DND-41 (cell line): ENCODE measurements around the gene ADGRG6.

Source experiments
- EZH2 ChIP-seq: IDR thresholded peaks from 3 replicates; pipeline ENCODE4 v1.6.1; 2012; ENCODE audit warnings: borderline replicate concordance, low read depth, mild to moderate bottlenecking, moderate library complexity, low read length, inconsistent platforms; ENCODE audit not compliant: severe bottlenecking
- TF ChIP-seq, protein P1 (sequence below): IDR thresholded peaks from 2 replicates; pipeline ENCODE4 v1.5.1; 2012; ENCODE audit warnings: borderline replicate concordance, low read length, moderate library complexity, mild to moderate bottlenecking; ENCODE audit not compliant: poor library complexity, severe bottlenecking; ENCODE audit errors: extremely low read depth

DNA sequence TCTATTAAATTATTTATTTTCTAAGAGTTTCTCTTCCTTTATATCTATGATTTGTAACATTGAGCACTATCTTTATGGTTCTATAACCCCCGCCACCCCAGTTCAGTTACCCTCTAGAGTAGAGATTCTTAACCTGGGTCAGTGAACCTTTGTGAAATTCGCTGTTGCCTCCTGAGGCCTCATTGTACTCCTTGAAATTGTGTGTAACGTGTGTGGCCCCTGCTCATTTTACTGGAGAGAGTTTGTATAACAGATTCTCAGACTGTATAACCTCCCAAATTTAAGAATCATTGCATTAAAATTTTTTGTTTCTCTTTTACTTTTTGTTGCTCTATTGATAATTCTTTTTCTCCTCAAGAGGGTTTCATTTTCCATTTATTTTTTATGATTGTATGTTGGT, 65.3 kb downstream of the ADGRG6 start:
- TF ChIP-seq, protein P1, sequence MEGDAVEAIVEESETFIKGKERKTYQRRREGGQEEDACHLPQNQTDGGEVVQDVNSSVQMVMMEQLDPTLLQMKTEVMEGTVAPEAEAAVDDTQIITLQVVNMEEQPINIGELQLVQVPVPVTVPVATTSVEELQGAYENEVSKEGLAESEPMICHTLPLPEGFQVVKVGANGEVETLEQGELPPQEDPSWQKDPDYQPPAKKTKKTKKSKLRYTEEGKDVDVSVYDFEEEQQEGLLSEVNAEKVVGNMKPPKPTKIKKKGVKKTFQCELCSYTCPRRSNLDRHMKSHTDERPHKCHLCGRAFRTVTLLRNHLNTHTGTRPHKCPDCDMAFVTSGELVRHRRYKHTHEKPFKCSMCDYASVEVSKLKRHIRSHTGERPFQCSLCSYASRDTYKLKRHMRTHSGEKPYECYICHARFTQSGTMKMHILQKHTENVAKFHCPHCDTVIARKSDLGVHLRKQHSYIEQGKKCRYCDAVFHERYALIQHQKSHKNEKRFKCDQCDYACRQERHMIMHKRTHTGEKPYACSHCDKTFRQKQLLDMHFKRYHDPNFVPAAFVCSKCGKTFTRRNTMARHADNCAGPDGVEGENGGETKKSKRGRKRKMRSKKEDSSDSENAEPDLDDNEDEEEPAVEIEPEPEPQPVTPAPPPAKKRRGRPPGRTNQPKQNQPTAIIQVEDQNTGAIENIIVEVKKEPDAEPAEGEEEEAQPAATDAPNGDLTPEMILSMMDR, result no peak
- TF ChIP-seq EZH2, result no peak
